PC-9 (cell line): ENCODE measurements around the gene POLQ. TPM values are rescaled to one million over a fixed set of nuclear protein-coding genes. Genes with fewer than 3 reads are reported as not detected.
A peak's percentile ranks its signal among the peaks of the same experiment; 100 is the strongest.

Experiments used
- BruUV-seq: library from RNA; stranded (reverse); fragments of 400-500 nt; replicated peaks from 2 replicates; lab custom pipeline; 2021; lab: Mats Ljungman, UMichigan
- CTCF ChIA-PET: fragments of 300-600 bp; sonication (Branson Sonifier 250); formaldehyde crosslinking; loops from one replicate; lab custom pipeline; 2022; ENCODE audit warnings: antibody characterized with exemption; lab: Charles Lee
- POLR2A ChIA-PET: fragments of 300-600 bp; sonication (Branson Sonifier 250); formaldehyde crosslinking; loops from one replicate; lab custom pipeline; 2022; ENCODE audit warnings: antibody characterized with exemption; ENCODE audit not compliant: unreplicated experiment; lab: Charles Lee
- DNase-seq, 2 experiments: peaks; one replicate each; pipeline versions ENCODE4 v3.0.0 to v3.0.0-alpha.2; 2015 to 2022; ENCODE audit warnings: mixed read lengths in 1 of 2
- H2AFZ ChIP-seq: fragments of 200-600 bp; sonication (generic); 2 replicates; pipeline ENCODE4 v1.8.1; 2017; ENCODE audit warnings: antibody characterized with exemption
- H3F3A ChIP-seq: fragments of 200-600 bp; sonication (generic); 2 replicates; pipeline ENCODE4 v1.8.1; 2017; ENCODE audit warnings: antibody characterized with exemption, mild to moderate bottlenecking, low read depth; ENCODE audit not compliant: insufficient read depth
- H3K27ac ChIP-seq: fragments of 200-600 bp; sonication (generic); 2 replicates; pipeline ENCODE4 v1.6.1; 2016; ENCODE audit warnings: mixed run types
- H3K27me3 ChIP-seq: fragments of 200-600 bp; sonication (generic); 2 replicates; pipeline ENCODE4 v1.6.1; 2016; ENCODE audit warnings: low read depth, mixed run types; ENCODE audit not compliant: insufficient read depth
- H3K36me3 ChIP-seq: fragments of 200-600 bp; sonication (generic); 2 replicates; pipeline ENCODE4 v1.6.1; 2016; ENCODE audit warnings: low read depth, mixed run types
- H3K4me1 ChIP-seq: fragments of 200-600 bp; sonication (generic); replicated peaks from 2 replicates; pipeline ENCODE4 v1.6.1; 2016; ENCODE audit warnings: mixed run types; ENCODE audit not compliant: insufficient read depth
- H3K4me2 ChIP-seq: fragments of 200-600 bp; sonication (generic); 2 replicates; pipeline ENCODE4 v1.6.1; 2017; ENCODE audit warnings: mixed run types
- H3K4me3 ChIP-seq: fragments of 200-600 bp; sonication (generic); 2 replicates; pipeline ENCODE4 v1.6.1; 2016; ENCODE audit warnings: mixed run types
- H3K79me2 ChIP-seq: fragments of 200-600 bp; sonication (generic); 2 replicates; pipeline ENCODE4 v1.6.1; 2017; ENCODE audit warnings: low read depth, mixed run types
- H3K9me2 ChIP-seq: fragments of 200-600 bp; sonication (generic); 2 replicates; pipeline ENCODE4 v1.8.1; 2017; ENCODE audit warnings: mild to moderate bottlenecking; ENCODE audit not compliant: insufficient read depth
- H3K9me3 ChIP-seq: fragments of 200-600 bp; sonication (generic); 2 replicates; pipeline ENCODE4 v1.8.1; 2016; ENCODE audit warnings: low read depth; ENCODE audit not compliant: insufficient read depth
- H4K20me1 ChIP-seq: fragments of 200-600 bp; sonication (generic); 2 replicates; pipeline ENCODE4 v1.8.1; 2017; ENCODE audit not compliant: insufficient read depth
- EZH2 ChIP-seq: fragments of 200-600 bp; sonication (generic); IDR thresholded peaks from 2 replicates; pipeline ENCODE4 v1.8.0; 2017; ENCODE audit warnings: antibody characterized with exemption, low read depth
- intact Hi-C: fragments of 100-400 bp; cut with micrococcal nuclease; formaldehyde crosslinking; loops from one replicate; pipeline ENCODE4 v1.10.0; 2022; ENCODE audit not compliant: unreplicated experiment
- total RNA-seq: library from RNA; stranded (reverse); gene quantifications from 2 replicates; pipeline ENCODE4 v1.2.3, GENCODE V29; 2021
- TF ChIP-seq, protein P1 (sequence below): fragments of 200-600 bp; sonication (generic); conservative IDR thresholded peaks from 2 replicates; pipeline ENCODE4 v1.6.1; 2017; ENCODE audit warnings: mixed run types, antibody characterized with exemption, mild to moderate bottlenecking, moderate library complexity

The POLQ gene
- total RNA-seq, 1 experiment from 2014 or later = 14.3 TPM

DNA sequence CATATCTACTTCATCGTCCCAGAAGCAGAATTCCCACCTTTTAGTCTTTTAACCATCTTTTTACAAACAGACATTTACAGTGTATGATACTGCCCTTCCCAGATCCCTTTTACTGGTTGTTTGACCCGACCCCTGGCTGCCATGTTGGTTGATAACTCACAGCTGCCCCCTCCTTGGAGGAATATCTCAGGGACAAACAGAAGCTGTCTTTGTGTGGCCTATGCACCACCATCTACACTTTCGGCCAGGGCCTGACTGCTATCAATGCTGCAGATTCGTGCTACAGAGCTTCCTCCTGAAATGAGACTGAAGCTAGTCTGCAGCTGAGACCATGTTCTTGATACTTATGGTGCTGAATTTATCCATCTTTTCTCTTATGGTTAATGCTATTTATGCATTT lies 6.6 kb upstream of the POLQ start:
- no peak for DNase-seq
- Histone ChIP-seq H3F3A (no peaks in the 10 kb centered on the region), H3K27ac (no peak overlapping the region), H3K9me3 (no peaks in the 10 kb centered on the region), H3K79me2 (no peaks in the 10 kb centered on the region), H3K9me2 (no peaks in the 10 kb centered on the region), H3K4me3 (no peak overlapping the region), H4K20me1 (no peaks in the 10 kb centered on the region), H2AFZ (no peak overlapping the region), H3K27me3 (no peaks in the 10 kb centered on the region), H3K36me3 (no peaks in the 10 kb centered on the region), H3K4me1 (no peaks in the 10 kb centered on the region), H3K4me2 (no peak overlapping the region)
- BruUV-seq = no TSS peak
- no peak for TF ChIP-seq EZH2
- TF ChIP-seq, protein P1, sequence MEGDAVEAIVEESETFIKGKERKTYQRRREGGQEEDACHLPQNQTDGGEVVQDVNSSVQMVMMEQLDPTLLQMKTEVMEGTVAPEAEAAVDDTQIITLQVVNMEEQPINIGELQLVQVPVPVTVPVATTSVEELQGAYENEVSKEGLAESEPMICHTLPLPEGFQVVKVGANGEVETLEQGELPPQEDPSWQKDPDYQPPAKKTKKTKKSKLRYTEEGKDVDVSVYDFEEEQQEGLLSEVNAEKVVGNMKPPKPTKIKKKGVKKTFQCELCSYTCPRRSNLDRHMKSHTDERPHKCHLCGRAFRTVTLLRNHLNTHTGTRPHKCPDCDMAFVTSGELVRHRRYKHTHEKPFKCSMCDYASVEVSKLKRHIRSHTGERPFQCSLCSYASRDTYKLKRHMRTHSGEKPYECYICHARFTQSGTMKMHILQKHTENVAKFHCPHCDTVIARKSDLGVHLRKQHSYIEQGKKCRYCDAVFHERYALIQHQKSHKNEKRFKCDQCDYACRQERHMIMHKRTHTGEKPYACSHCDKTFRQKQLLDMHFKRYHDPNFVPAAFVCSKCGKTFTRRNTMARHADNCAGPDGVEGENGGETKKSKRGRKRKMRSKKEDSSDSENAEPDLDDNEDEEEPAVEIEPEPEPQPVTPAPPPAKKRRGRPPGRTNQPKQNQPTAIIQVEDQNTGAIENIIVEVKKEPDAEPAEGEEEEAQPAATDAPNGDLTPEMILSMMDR = no peak
- intact Hi-C loops = no loop called here
- POLR2A ChIA-PET = no interaction called here
- CTCF ChIA-PET = no interaction called here

DNA sequence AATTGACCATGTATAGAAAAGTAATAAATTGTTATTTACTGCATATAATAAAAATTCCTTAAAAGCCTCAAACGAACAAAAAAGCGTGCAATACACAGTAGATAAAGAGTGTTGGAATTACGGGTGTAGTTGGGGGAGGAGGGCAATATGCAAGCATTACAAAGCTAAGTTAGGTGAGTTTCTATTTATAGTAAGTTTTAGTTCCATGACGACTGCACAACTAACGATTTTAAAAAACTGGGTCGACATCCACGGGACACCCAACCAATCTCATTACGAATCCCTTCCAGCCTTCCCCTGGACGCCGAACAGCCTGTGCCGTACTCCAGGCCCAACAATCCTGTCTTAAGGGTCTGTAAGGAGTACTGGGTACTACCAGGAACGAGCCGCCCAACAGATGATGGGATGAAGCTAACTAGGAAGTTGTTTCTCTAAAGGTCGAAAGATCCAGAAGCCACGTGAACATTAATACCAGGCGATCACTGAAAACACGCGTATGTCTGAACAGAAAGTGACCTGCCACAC lies 677 bp downstream of the POLQ start:
- Histone ChIP-seq H3K4me2 (peak overlapping the region; percentile 97), H3K36me3 (no peaks in the 10 kb centered on the region), H3F3A (no peaks in the 10 kb centered on the region), H3K4me3 (peak overlapping the region; percentile 62), H3K9me2 (no peaks in the 10 kb centered on the region), H3K27ac (no peak overlapping the region), H3K27me3 (no peaks in the 10 kb centered on the region), H2AFZ (peak overlapping the region; percentile 99), H4K20me1 (no peaks in the 10 kb centered on the region), H3K9me3 (no peaks in the 10 kb centered on the region), H3K79me2 (peaks cover 23% of the 10 kb centered on the region), H3K4me1 (peaks cover 8% of the 10 kb centered on the region; the same call in 1 of the 2 replicates)
- BruUV-seq = no TSS peak
- POLR2A ChIA-PET = no interaction called here
- no peak for TF ChIP-seq EZH2
- TF ChIP-seq, protein P1 = no peak
- CTCF ChIA-PET = interaction anchor here (0.5 kb wide), 1 partner anchor 803 kb away, joined by 8 read pairs; no protein-coding TSS in a partner anchor
- DNase-seq = no peak
- intact Hi-C loops = loop anchor here (5.0 to 10.0 kb wide), 4 partner anchors 837 to 1720 kb away; partner anchors contain the start of genes FAM162A, MIX23, PARP14 and SEMA5B

GRCh38 chr3:121542924-121543323 lies 2.9 kb downstream of the POLQ start:
- peaks cover 8% of the 10 kb centered on the region; the same call in 1 of the 2 replicates for H3K4me1 ChIP-seq
- intact Hi-C loops = loop anchor here (10.0 kb wide), 1 partner anchor 1722 kb away; no protein-coding TSS in a partner anchor

More at GRCh38 chr3:121542924-121543323, 2.9 kb downstream of the POLQ start:
- Histone ChIP-seq H3K27ac (no peak overlapping the region), H3K36me3 (0 out of 2 replicates have a peak, but pooled peaks cover 3% of the 10 kb centered on the region), H4K20me1 (no peaks in the 10 kb centered on the region), H3K4me3 (no peak overlapping the region), H3K27me3 (no peaks in the 10 kb centered on the region), H3K79me2 (peaks cover 23% of the 10 kb centered on the region), H2AFZ (no peak overlapping the region), H3F3A (no peaks in the 10 kb centered on the region), H3K4me2 (no peak overlapping the region), H3K9me3 (no peaks in the 10 kb centered on the region), H3K9me2 (no peaks in the 10 kb centered on the region)
- CTCF ChIA-PET = interaction anchor here (0.6 kb wide), 1 partner anchor 127 kb away, joined by 9 read pairs; no protein-coding TSS in a partner anchor
- POLR2A ChIA-PET = interaction anchor here (0.5 kb wide), 1 partner anchor 819 kb away, joined by 4 read pairs; no protein-coding TSS in a partner anchor
- no TSS peak for BruUV-seq
- TF ChIP-seq, protein P1 = no peak
- no peak for TF ChIP-seq EZH2
- DNase-seq = no peak
